Measurements from ENCODE around the gene GNAT2.
"Not testable (repeated sequence)": the region's sequence is repeated elsewhere in the genome, so short reads cannot be mapped to it uniquely, and the experiment has no call there.

The GNAT2 gene

DNA sequence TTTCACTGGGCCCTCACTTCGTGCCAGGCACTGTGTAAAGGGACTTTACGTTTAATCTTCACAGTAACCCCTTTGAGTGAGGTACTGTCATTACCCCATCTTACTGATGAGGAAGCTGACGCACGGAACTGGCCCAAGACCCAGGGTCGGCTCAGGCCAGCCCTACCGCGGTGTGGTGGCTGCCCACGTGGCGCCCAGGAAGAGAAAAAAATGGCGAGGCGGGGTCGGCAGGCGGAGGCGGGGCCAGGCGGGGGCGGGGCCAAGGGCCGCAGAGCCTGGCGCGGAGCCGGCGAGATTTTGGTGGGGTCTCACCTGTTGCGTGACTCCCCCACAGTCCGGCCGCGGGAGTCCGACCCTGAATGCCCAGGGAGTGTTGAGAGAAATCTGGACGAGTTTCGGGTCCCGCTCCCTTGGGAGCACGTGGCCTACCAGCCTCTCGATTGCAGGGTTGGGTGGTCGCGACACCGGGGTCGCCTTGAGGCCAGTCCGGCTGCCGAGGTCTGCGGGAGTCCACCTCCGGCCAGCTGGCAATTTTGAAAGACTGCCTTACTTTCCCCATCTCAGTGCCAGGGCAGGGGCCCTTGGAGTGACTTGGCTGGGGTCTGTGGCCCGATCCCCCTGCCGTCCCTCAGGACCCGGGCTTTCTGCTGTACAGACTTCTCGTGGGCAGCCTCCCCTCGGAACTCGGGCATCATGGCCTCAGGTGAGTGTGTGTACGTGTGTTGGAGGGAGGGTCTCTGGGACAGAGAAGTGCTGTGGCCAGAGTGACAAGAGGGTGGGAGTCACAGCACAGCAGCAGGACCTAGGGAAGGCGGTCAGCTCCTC is at the start of gene GNAT2, which contains the start of gene AMPD2:
Gene GNAT2, minus strand, starts transcription at position 41 of the 825 bp plus-strand sequence. CDS start 6,746 bp downstream, outside the sequence.
Gene AMPD2, plus strand, starts transcription at position 262 of the 825 bp plus-strand sequence. CDS start 1,339 bp downstream, outside the sequence.
- peak; percentile 50 for DNase-seq

DNA sequence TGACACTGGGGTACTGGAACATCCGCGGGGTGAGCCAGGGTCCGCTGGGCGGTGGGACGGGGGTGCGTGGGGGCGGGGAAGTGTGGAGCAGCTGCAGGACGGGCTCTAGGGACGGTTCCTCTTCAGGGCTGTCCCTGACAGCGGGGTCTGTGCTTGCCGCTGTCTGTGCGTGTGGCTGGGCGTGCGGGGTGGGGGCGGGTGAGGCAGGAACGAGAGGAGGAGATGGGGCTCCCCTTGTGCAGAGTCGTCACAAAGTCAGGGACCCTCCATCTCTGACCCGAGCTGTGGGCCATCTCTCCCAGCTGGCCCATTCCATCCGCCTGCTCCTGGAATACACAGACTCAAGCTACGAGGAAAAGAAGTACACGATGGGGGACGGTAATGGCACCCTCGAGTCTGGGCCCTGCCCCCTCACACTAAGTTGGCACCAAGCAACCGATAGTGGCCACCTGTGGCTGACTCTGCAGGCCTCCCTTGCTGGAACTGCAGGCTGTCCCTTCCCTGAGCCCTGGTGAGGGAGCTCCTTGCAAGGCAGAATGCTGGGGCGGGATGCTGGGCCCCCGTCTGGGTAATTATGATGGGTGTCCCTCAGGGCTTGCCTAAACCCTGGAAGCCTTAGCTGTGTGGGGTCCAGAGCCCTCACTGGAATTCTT is 48.8 kb upstream of the GNAT2 start:
- no peak for DNase-seq

DNA sequence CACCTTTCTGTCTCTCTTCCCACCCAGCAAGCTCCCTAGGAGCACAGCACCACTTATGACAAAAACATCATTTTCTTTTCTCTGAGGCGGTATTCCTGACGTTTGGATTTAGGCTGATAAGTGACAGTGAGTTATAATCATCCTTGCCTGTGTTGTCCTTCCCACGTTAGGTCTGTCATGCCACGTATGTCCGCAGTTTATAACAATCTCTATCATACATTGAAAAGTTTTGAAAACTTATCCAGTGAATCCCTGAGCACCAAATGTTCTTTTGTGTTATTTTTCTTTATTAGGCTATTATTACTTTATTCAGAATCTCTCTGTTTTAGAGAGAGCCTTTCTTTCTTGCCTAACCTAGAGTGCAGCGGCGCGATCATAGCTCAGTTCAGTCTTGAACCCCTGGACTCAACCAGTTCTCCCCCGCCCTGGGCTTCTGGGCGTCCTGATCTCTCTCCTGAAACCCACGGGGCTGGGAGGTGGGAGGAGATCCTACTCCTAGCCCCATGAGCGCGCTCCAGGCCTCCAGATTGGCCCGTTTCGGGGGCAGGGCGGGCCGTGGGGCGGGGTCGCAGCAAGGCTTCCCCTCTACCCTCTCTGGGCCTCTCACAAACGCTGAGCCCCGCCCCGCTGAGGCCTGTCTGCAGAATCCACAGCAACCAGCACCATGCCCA is 48.2 kb upstream of the GNAT2 start, which contains the start of gene GSTM2:
Gene GSTM2, plus strand, starts transcription at position 606 of the 671 bp plus-strand sequence. Its CDS starts 59 bp downstream, at position 665.
- peak; percentile 33 for DNase-seq

DNA sequence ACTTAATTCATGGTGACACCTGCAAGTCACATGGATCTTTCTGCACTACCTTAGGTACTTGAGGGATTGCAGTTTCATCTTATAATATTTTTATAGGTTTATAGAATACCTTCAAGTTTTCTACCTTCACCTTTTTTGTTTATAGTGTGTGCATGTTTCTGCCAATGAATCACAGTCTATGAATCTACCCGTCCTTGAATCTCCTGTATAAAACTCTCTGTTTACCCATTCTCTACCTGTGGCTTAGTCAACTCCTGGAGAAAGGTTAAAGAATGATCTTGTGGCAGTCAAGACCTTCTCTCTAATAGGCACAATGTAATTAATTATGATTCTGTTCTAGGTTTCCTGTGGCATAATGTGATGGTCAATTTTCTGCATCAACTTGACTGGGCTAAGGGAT is 45.3 kb upstream of the GNAT2 start:
- DNase-seq: no peak

DNA sequence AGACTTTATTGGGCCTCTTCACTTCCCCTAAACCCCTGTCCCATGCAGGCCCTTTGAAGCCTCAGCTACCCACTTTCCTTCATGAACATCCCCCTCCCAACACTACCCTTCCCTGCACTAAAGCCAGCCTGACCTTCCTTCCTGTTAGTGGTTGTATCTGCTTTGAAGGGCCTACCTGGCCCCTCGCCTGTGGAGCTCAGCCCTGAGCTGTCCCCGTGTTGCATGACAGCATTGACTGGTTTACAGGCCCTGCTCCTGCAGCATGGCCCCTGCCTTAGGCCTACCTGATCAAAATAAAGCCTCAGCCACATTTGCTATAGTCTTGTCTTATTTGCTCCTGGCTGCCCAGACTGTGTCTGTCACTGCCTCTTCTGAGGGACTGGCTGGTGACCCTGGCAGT is 42.0 kb upstream of the GNAT2 start:
- DNase-seq: no peak

DNA sequence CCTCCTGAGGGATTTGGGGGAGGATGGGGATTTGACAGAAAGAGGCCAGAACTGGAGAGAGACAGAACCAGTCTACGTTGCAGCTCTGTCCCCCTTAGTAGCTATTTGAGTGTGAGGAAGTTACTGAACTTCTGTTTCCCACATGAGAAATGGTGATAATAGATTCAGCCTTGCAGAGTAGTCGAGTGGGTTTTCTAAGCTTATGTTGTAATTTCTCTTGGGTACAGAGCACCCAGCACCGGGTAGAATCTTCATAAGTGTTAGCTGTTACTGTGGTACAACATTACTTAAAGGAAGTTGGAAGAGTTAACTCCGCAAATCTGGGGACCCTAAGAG is 41.2 kb upstream of the GNAT2 start:
- DNase-seq: not testable (repeated sequence)

DNA sequence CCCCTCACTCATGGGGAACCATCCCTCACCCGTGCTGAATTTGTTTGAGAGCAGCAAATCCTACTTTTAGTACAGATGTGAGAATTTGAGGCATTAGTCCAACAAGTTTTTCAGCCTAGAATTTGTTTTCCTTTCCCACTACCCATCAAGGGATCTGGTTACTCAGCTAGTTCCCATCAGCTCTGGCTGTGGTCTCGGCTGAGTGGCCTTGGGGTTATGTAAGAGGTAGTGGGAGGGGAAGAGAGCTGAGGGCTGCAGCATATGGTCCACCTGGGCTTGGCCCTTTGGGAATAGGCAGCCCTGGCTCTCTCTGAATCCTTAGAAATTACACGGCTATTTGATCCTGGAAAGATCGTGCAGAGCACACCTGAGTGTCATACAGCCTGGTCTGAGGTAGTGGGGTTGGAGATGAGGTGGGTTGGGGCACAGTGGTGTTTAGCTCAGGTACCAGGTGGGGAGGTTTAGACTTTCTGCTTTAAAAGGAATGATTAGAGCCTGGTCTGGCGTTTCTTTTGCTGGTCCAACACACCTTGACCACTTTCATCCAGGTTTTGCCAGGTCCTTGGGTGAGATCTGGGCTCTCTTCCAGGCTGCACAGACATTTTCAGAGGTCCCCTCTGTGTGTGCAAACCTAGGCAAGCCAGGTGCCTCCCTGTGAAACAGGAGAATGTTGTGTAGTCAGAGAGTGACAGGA is 40.7 kb upstream of the GNAT2 start:
- DNase-seq: peak; percentile 28

DNA sequence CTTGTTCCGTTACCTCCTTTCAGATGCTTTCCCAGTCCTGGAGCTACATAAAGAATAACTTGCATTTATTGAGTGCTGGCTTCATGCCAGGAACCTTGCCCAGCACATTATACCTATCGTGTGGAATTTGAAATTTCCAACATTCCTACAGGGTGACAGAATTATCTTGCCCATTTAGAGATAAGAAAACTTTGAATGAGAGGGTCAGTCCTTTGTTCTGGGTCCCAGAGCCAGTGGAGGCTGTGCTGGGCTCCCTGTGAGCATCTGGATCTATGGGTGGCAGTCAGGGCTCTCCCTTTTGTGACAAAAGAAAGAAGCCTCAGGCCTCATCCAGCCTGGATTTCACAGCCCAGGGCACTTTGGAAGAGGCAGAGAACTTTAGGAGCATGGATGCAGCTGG is 39.7 kb upstream of the GNAT2 start:
- DNase-seq: no peak

DNA sequence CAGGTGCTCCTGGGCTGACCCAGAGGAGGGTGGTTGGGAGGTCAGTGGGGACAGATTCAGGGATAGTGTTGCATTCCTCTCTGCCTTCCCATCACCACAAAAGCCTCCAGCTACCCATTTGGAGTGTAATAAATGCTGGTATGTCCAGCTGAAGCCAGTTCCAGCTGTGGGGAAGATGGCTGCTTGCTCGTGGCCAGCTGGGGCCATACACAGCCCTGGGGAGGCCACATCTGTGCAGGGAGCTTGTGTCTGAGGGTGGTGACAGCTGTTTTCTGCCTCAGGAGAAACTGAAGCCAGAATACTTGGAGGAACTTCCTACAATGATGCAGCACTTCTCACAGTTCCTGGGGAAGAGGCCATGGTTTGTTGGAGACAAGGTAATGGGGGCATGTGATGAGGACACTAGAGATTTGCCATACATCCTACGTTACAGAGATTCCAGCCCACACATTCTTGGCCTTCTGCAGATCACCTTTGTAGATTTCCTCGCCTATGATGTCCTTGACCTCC is 39.2 kb upstream of the GNAT2 start:
- no peak for DNase-seq

DNA sequence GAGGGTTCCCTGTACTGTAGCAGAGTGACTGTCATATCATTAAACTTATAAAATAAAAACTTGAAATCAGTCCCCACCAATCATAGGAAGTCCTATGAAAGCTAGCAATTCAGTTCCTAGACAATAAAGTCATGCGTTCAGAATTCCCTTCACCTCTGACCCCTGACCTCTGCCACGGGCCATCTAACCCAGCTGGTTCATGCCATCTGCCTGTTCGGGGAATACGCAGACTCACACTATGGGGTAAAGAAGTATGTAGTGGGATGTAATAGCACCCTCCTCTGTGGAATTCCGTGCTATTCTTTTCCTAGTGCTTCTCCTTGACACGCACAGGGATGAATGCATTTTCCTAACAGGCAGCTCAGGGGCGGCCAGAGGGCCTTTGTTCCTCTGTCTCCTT is 38.6 kb upstream of the GNAT2 start:
- DNase-seq: no peak

DNA sequence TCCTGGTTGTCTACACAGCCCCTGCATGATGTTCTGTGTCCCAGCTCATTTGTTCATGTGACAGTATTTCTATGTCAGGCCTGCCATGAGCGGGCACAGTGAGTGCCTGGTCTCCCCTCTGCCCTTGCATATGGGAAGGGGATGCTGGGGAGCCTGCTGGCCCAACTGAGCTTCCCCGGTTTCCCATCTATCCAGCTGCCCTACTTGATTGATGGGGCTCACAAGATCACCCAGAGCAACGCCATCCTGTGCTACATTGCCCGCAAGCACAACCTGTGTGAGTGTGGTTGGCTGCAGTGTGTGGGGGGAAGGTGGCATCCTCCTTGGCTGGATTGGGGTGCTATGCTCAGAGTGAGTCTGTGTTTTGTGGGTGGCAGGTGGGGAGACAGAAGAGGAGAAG is 38.0 kb upstream of the GNAT2 start:
- no peak for DNase-seq

DNA sequence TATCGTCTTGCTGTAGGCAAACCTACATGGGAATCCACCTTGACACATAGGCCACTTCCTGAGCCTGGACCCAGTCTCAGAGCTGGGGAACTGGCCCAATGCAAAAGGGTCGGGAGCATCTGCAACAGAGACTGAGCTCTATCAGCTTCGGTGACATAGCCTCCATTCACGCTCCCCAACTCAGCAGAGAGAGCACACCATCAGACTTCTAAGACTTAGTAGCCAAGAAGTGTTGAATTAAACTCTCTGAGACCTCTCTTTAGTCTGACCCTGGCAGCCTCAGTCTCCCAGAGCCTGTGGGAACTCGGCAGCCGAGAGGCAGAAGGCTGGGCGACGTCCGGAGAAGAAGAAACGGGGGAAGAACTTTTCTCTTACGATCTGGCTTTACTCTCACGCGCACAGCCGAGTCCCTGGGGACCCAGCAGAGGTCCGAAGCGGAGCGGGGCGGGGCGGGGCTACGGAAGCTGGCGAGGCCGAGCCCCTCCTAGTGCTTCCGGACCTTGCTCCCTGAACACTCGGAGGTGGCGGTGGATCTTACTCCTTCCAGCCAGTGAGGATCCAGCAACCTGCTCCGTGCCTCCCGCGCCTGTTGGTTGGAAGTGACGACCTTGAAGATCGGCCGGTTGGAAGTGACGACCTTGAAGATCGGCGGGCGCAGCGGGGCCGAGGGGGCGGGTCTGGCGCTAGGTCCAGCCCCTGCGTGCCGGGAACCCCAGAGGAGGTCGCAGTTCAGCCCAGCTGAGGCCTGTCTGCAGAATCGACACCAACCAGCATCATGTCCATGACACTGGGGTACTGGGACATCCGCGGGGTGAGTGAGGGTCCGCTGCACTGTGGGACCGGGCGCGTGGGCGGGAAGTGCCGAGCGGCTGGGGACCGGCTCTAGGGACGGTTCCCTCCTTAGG is 36.5 kb upstream of the GNAT2 start, which contains the start of gene GSTM4:
Gene GSTM4, plus strand, starts transcription at position 485 of the 905 bp plus-strand sequence. Its CDS starts 291 bp downstream, at position 776.
- DNase-seq: peak; percentile 19

DNA sequence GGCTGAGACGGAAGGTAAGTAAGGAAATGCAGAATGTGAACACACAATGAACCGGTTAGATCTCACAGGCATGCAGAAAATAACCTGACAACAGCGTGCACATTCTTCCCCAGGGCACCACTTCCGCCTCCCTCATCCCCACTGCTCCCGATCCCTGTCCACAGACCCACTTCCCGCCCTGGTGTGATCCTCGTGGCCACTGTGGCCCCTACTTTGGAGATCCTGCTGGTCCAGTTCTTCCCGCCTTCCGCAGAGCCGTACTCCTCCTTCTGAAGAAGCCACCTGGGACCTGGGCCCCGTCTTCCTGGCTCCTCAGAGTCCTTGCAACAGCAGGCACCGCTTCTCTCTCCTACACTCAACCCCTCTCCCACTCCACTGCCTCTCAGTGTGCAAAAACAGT is 35.1 kb upstream of the GNAT2 start:
- DNase-seq: no peak

DNA sequence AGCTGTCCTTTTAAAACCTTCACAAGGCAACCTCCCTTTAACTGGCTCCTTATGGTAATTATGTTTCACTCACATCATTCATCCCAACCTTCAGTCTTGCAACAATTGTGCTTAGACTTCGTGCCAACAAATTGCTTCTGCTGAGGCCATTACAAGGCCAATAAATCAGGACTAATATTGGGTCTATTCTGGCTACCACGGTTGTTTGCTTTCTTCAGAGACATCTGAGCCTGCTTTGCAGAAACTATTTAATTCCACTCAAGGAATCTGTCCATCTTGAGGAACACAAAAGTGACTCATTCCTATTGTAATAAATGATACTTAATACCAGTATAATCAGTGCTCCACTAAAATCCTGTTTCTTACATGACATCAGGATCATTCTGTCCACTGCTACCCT is 33.9 kb upstream of the GNAT2 start:
- DNase-seq: no peak

DNA sequence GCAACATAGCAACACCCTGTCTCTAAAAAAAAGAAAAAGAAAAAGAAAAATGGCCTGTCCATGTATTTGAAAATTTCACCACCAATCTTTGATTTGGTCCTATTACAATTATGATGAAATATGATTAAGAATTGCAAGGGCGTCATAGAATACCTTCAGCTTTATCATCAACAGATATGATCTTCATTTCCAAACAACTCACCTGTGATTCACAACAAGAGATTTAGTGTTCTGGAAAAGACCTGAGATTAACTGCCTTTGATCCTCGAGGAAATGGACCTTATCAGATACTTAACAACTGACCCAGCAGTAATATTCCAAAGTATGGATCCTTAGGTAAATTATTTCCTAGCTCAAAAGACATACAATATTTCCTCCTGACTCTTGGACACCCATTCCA is 33.0 kb upstream of the GNAT2 start:
- no peak for DNase-seq

DNA sequence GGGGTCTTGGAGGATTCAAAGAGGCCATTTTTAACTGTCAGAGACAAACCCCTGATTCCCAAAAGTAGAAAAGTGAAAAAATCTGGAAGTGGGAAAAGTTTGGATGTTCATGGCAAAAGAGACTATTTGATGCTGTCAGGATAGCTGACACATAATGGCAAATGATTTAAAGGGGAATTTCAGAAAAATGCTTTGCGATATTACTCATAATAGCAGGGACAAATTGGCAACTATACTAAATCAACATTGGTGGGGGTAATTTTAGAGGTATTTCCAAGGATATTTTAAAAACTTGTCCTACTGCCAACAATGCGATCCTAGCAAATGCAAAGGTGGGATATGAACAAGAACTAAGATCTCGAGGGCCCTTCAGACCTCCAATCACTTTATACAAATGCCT is 31.2 kb upstream of the GNAT2 start:
- DNase-seq: no peak

DNA sequence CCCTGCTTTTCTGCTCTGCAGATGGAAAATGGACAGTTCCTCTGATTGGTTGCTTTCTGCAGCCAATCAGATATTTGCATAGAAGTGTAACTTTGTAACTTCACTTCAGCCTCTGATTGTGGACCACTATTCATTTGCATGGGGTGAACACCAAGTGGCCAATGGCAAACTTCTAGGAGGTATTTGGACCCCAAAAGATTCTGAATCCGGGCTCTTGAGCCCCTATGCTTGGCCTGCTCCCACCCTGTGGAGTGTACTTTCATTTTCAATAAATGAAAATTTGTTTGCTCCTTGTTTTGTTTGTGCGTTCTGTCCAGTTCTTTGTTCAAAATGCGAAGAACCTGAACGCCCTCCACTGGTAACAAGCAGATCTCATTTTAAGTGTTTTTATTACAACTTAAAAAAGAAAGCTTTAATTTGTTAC is 30.1 kb upstream of the GNAT2 start:
- peak; percentile 43 for DNase-seq

DNA sequence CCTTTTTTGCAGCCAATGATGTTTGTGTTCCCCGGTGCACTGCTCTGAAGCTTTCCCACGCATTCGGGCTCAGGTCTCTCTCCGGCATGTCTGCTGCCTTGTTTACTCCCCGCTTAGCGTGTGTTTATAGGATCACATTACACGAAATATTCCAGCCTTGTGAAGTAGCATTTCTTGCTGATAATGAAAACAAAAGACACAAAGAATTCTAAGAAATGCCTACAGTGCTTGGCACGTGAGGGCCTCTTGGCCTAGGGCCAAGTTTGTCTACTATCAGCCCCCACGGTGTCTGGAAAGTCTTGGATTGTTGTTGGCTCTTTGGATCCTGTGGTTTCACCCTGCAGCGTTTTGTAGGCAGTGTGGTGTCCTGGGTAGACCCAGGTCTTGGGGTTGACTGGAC is 25.3 kb upstream of the GNAT2 start:
- no peak for DNase-seq

DNA sequence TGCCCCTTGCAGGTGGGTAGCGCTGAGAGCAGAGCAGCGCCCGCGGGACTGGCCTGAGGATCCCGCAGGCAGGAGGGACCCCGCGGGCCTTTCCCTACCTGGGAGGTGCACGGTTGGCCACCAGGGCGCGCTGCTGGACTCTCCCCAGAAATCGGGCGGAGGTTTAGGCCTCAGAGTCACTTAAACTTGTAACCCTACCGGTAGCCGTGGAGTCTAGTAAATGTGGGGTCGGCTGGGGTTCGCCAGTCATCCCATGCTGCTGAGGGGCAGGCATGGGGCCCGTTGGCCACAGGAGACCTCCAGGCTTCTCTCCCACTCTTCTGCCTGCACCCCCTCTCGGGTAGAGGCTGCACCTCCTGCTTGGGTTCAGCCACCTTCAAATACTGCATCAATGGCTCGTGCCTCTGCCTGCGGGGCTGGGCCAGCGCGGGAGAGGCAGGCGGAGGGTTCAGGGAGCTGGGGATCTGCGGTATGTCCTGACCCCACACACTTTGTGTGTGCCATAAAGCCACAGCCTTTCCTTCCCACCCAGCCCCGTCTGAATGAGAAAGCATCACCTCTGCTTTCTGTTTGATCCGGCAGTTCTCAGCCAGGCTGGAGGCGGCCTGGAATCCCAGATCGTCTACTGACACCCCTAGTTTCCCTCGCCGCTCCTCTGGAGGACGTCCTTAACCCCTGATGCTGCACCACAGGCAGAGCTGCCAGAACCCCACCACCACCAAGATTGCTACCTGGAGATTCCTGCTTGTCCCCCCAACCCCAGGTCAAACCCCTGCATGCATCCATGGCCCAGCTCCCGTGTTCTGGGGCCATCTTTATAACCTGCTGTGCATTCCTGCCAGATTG is 24.2 kb upstream of the GNAT2 start:
- peak; percentile 57 for DNase-seq

DNA sequence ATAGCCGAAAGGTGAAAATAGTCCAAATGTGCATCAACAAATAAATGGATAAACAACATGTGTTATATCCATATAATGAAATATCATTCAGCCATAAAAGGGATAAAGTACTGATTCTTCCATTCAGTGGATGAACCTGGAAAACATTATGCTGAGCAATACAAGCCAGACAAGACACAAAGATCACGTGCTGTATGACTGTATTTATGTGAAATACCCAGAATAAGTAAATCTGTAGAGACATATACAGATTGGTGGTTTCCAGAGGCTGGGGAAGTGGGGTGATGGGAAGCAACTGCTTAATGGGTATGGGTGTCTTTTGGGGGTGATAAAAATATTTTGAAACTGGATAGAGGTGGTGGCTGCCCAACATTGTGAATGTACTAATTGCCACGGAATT is 23.2 kb upstream of the GNAT2 start:
- no peak for DNase-seq

DNA sequence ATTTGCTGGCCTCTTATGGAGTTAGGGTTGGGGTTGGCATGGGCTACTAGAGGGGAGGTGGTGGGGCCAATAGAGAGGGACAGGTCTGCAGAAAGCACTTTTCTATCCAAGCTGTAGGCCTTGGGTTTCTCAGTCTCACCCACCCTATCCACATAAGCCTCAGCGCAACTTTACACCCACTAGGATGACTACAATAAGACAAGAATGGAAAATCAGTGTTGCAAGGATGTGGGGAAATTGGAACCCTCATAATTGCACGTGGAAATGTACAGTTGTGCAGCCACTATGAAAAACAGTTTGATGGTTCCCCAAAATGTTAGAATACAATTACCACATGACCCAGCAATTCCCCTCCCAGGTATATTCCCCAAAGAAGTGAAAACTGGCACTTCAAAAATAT is 22.4 kb upstream of the GNAT2 start:
- no peak for DNase-seq
